WTC11 (cell line): ENCODE data around the gene MAGEF1.

Source experiments
- NFYB ChIP-seq: sonication (generic); formaldehyde crosslinking; conservative IDR thresholded peaks from 2 replicates; pipeline ENCODE4 v1.8.0; 2022; ENCODE audit warnings: low read depth, missing genetic modification reagents
- PRDM15 ChIP-seq: sonication (generic); formaldehyde crosslinking; IDR thresholded peaks from 2 replicates; pipeline ENCODE4 v1.8.0; 2022; ENCODE audit warnings: missing genetic modification reagents
- TCF7 ChIP-seq: sonication (generic); formaldehyde crosslinking; IDR thresholded peaks from 2 replicates; pipeline ENCODE4 v1.8.0; 2022; ENCODE audit warnings: mild to moderate bottlenecking, low read depth, missing genetic modification reagents, moderate library complexity
- TF ChIP-seq, protein P1 (sequence below): fragments of 200-600 bp; IDR thresholded peaks from 2 replicates; pipeline ENCODE4 v1.8.0; 2022; ENCODE audit warnings: antibody characterized with exemption

DNA sequence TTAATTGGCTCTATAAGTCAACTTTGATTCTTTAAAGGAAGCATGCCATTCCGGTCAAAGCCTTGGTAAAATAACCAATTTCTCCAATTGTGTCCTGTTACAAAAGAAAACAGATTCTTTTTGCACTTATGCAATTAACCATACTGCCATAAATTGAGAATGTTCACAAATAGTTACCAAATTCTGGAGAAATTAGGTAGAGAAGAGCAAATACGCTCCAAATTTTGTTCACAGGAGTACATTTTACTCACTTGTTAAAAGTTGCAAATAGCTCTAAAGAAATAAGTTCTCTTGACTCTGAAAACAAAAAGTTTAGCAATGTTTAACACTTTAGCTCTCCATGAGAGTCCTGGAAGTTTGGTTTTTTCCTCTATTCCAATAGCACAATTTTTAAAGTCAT, 11.1 kb downstream of the MAGEF1 start:
- TF ChIP-seq, protein P1, sequence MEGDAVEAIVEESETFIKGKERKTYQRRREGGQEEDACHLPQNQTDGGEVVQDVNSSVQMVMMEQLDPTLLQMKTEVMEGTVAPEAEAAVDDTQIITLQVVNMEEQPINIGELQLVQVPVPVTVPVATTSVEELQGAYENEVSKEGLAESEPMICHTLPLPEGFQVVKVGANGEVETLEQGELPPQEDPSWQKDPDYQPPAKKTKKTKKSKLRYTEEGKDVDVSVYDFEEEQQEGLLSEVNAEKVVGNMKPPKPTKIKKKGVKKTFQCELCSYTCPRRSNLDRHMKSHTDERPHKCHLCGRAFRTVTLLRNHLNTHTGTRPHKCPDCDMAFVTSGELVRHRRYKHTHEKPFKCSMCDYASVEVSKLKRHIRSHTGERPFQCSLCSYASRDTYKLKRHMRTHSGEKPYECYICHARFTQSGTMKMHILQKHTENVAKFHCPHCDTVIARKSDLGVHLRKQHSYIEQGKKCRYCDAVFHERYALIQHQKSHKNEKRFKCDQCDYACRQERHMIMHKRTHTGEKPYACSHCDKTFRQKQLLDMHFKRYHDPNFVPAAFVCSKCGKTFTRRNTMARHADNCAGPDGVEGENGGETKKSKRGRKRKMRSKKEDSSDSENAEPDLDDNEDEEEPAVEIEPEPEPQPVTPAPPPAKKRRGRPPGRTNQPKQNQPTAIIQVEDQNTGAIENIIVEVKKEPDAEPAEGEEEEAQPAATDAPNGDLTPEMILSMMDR: no peak
- no peak for TF ChIP-seq PRDM15 (CRISPR knock-in tag)
- no peak for TF ChIP-seq NFYB (CRISPR knock-in tag)
- TF ChIP-seq TCF7 (CRISPR knock-in tag): no peak
